ENCODE results near the gene KRTAP5-5. TPM values are rescaled to one million over a fixed set of nuclear protein-coding genes. Genes with fewer than 3 reads are reported as not detected.

KRTAP5-5 gene
- polyA plus RNA-seq, 1 donor (not counting 4 experiments of a cell fraction or from before 2014, with no cell fraction given): not detected

DNA sequence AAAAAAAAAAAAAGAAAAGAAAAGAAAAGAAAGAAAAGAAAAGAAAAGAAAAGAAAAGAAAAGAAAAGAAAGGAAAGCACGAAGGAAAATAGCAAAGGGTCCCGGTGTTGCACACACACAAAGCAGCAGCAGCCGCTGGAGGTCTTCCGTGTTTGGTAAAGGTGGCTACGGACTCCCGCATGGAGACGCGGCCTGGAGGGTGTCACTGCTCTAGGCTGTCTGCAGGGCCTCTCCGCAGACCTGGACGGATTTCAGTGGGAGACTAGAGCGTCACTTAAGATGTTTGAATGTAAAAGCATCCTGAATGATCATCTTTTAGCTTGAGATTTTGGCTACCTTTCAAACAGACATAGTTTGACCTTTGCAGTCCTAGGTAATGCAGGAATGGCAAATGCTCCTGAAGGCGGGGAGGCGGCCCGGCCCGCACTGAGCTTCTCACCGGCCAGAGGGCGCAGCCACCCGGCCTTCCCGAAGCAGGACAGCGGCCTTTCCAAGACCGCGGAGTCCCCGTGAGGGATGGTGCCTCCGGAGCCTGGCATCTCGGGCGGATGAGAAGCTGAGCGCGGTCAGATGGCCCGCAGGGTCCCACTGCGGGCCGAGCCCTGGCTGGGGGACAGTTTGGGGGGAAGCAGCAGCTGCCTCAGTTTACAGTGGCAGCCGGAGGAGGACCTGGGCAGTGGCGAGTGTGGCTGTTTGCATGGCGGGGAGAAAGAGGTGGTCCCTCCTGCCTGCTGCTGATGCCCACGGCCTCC is 18.5 kb downstream of the KRTAP5-5 start:
- TF ChIP-seq, protein P1, sequence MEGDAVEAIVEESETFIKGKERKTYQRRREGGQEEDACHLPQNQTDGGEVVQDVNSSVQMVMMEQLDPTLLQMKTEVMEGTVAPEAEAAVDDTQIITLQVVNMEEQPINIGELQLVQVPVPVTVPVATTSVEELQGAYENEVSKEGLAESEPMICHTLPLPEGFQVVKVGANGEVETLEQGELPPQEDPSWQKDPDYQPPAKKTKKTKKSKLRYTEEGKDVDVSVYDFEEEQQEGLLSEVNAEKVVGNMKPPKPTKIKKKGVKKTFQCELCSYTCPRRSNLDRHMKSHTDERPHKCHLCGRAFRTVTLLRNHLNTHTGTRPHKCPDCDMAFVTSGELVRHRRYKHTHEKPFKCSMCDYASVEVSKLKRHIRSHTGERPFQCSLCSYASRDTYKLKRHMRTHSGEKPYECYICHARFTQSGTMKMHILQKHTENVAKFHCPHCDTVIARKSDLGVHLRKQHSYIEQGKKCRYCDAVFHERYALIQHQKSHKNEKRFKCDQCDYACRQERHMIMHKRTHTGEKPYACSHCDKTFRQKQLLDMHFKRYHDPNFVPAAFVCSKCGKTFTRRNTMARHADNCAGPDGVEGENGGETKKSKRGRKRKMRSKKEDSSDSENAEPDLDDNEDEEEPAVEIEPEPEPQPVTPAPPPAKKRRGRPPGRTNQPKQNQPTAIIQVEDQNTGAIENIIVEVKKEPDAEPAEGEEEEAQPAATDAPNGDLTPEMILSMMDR (optimal IDR thresholded peaks at IDR 0.05 in 1 of 3, IDR thresholded peaks at IDR 0.05 in 1 of 3, conservative IDR thresholded peaks at IDR 0.05 in 1 of 3; ENCODE audit: extremely low read depth in 1 of 3, insufficient read depth in 2 of 3, low read length in 3 of 3): no peak
- TF ChIP-seq EZH2 (IDR thresholded peaks at IDR 0.05; ENCODE audit: low read length): no peak
- no peaks in the 10 kb centered on the region for H3K9me1 ChIP-seq (ENCODE audit: control insufficient read depth, extremely low read depth, insufficient read depth, low read length)
- no peak overlapping the region for H3K4me3 ChIP-seq (ENCODE audit: control insufficient read depth in 2 of 3, extremely low read depth in 1 of 3, insufficient read depth in 2 of 3, low read depth in 1 of 3, low read length in 3 of 3)
- H3K36me3 ChIP-seq (ENCODE audit: control insufficient read depth in 2 of 2, extremely low read depth in 1 of 2, insufficient read depth in 2 of 2, low read length in 2 of 2): no peaks in the 10 kb centered on the region
- dilution Hi-C loops (cut with MboI; ENCODE audit: extremely low pct_ligation_motif_present, low sequenced_read_pairs): no loop called here
- DNase-seq (ENCODE audit: low read depth, low spot score) (no peak), FAIRE-seq (no peak)
- peaks cover 12% of the 10 kb centered on the region for H3K4me1 ChIP-seq (ENCODE audit: control insufficient read depth, extremely low read depth, insufficient read depth, low read length)
- no peaks in the 10 kb centered on the region for H4K20me1 ChIP-seq (ENCODE audit: control insufficient read depth, extremely low read depth, insufficient read depth, low read length)
- H2AFZ ChIP-seq (ENCODE audit: control insufficient read depth, low read length): no peak overlapping the region
- H3K9ac ChIP-seq (ENCODE audit: control insufficient read depth, extremely low read depth, insufficient read depth, low read length): no peak overlapping the region
- H3K4me2 ChIP-seq (ENCODE audit: control insufficient read depth, extremely low read depth, insufficient read depth, low read depth, low read length): no peak overlapping the region
- no peak overlapping the region for H3K27ac ChIP-seq (ENCODE audit: control insufficient read depth, insufficient read depth, low read length)
- H3K27me3 ChIP-seq (ENCODE audit: control insufficient read depth, extremely low read depth, insufficient read depth, low read length): no peaks in the 10 kb centered on the region
- H3K9me3 ChIP-seq (ENCODE audit: control insufficient read depth, low read depth, low read length): no peaks in the 10 kb centered on the region
- no peaks in the 10 kb centered on the region for H3K79me2 ChIP-seq (ENCODE audit: control insufficient read depth, insufficient read depth, low read length)

DNA sequence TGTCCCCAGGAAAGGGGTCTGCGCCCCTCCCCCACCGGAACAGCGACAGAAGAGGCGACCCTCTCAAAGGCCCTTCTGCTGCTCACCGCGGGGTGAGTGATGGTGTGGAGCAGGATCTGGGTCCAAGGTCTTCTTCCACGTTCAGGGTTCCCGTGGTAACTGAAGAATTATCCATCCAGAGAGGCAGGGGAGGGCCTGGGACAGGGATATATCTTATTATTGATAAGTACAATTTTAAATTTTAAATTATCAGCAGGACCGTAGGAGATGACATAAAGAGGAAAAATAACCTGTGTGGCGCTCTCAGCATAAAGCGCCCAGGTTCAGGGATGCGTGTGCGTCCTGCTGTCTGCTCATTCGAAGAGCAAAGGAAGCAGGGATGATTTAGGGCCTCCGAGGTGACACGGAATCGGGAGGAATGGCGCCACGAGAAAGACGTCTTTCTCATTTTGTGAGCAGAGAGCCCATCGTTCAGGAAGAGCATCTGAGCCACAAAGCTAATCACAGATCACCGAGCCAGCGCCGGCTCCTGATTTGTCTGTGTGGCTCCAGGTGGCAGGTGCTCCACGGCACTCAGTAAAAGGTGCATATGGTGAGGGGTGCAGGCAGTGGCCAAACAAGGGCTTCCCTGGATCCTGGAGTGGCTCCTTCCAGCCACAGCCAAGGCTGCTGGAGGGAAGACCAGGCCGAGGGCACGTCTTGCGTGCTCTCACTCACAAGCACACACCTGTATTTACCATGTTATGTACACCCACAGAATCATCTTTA is 19.3 kb downstream of the KRTAP5-5 start:
- Histone ChIP-seq H3K9me3 (ENCODE audit: control insufficient read depth, low read depth, low read length) (no peaks in the 10 kb centered on the region), H3K9ac (ENCODE audit: control insufficient read depth, extremely low read depth, insufficient read depth, low read length) (no peak overlapping the region), H2AFZ (ENCODE audit: control insufficient read depth, low read length) (no peak overlapping the region), H3K27ac (ENCODE audit: control insufficient read depth, insufficient read depth, low read length) (no peak overlapping the region), H3K9me1 (ENCODE audit: control insufficient read depth, extremely low read depth, insufficient read depth, low read length) (no peaks in the 10 kb centered on the region), H4K20me1 (ENCODE audit: control insufficient read depth, extremely low read depth, insufficient read depth, low read length) (no peaks in the 10 kb centered on the region), H3K79me2 (ENCODE audit: control insufficient read depth, insufficient read depth, low read length) (no peaks in the 10 kb centered on the region), H3K36me3 (ENCODE audit: control insufficient read depth in 2 of 2, extremely low read depth in 1 of 2, insufficient read depth in 2 of 2, low read length in 2 of 2) (no peaks in the 10 kb centered on the region), H3K4me3 (ENCODE audit: control insufficient read depth in 2 of 3, extremely low read depth in 1 of 3, insufficient read depth in 2 of 3, low read depth in 1 of 3, low read length in 3 of 3) (no peak overlapping the region), H3K27me3 (ENCODE audit: control insufficient read depth, extremely low read depth, insufficient read depth, low read length) (no peaks in the 10 kb centered on the region), H3K4me2 (ENCODE audit: control insufficient read depth, extremely low read depth, insufficient read depth, low read depth, low read length) (no peak overlapping the region), H3K4me1 (ENCODE audit: control insufficient read depth, extremely low read depth, insufficient read depth, low read length) (peaks cover 12% of the 10 kb centered on the region)
- no peak for FAIRE-seq
- TF ChIP-seq, protein P1 (optimal IDR thresholded peaks at IDR 0.05 in 1 of 3, IDR thresholded peaks at IDR 0.05 in 1 of 3, conservative IDR thresholded peaks at IDR 0.05 in 1 of 3; ENCODE audit: extremely low read depth in 1 of 3, insufficient read depth in 2 of 3, low read length in 3 of 3): no peak
- no peak for TF ChIP-seq EZH2 (IDR thresholded peaks at IDR 0.05; ENCODE audit: low read length)
- dilution Hi-C loops (cut with MboI; ENCODE audit: extremely low pct_ligation_motif_present, low sequenced_read_pairs): no loop called here
- DNase-seq (ENCODE audit: low read depth, low spot score): no peak
